CD1c-positive myeloid dendritic cell (primary cell): ENCODE results near the gene GPN3.
"Not testable (repeated sequence)": the region's sequence is repeated elsewhere in the genome, so short reads cannot be mapped to it uniquely, and the experiment has no call there.

ENCODE experiments used
- DNase-seq: peaks from one replicate; pipeline ENCODE4 v3.0.0-alpha.2; 2016; ENCODE audit errors: extremely low spot score

GPN3 gene

GRCh38 chr12:110468214-110469048, at the start of gene GPN3, which contains the start of gene FAM216A:
Gene GPN3 (minus strand): TSS chr12:110468257. CDS start chr12:110468203, 54 bp downstream.
Gene FAM216A (plus strand): TSS chr12:110468845. CDS start chr12:110468876, 31 bp downstream.
- peak; percentile 99 for DNase-seq

- DNase-seq, result no peak
Observed at GRCh38 chr12:110516995-110517394, 48.9 kb upstream of the GPN3 start.

GRCh38 chr12:110514363-110514762, 46.3 kb upstream of the GPN3 start:
- no peak for DNase-seq

GRCh38 chr12:110513842-110514241, 45.8 kb upstream of the GPN3 start:
- no peak for DNase-seq

- DNase-seq, result no peak
Observed at GRCh38 chr12:110508071-110508586, 40.1 kb upstream of the GPN3 start.

- no peak for DNase-seq
Observed at GRCh38 chr12:110505332-110505731, 37.3 kb upstream of the GPN3 start.

- DNase-seq, result no peak
Observed at GRCh38 chr12:110503432-110503831, 35.4 kb upstream of the GPN3 start.

GRCh38 chr12:110501752-110502738, 34.0 kb upstream of the GPN3 start, which contains the start of the genes RAD9B and VPS29:
Gene RAD9B (plus strand): TSS chr12:110502331. CDS start chr12:110502338, 7 bp downstream.
Gene VPS29 (minus strand): TSS chr12:110502111. CDS start chr12:110502051, 60 bp downstream.
- peak; percentile 99 for DNase-seq

- peak; percentile 64 for DNase-seq
Observed at GRCh38 chr12:110501399-110501751, 33.3 kb upstream of the GPN3 start.

- DNase-seq, result peak; percentile 57
Observed at GRCh38 chr12:110498984-110499706, 31.1 kb upstream of the GPN3 start.

- DNase-seq, result no peak
Observed at GRCh38 chr12:110475426-110475825, 7.4 kb upstream of the GPN3 start.

GRCh38 chr12:110467847-110468213, 227 bp downstream of the GPN3 start:
- no peak for DNase-seq

- no peak for DNase-seq
Observed at GRCh38 chr12:110466791-110467190, 1.3 kb downstream of the GPN3 start.

GRCh38 chr12:110465765-110466164, 2.3 kb downstream of the GPN3 start:
- DNase-seq, result not testable (repeated sequence)

GRCh38 chr12:110465024-110465423, 3.0 kb downstream of the GPN3 start:
- no peak for DNase-seq

GRCh38 chr12:110461189-110461588, 6.9 kb downstream of the GPN3 start:
- DNase-seq, result not testable (repeated sequence)

- no peak for DNase-seq
Observed at GRCh38 chr12:110458756-110459155, 9.3 kb downstream of the GPN3 start.

GRCh38 chr12:110453569-110454296, 14.3 kb downstream of the GPN3 start:
- no peak for DNase-seq

GRCh38 chr12:110451263-110451662, 16.8 kb downstream of the GPN3 start:
- DNase-seq, result no peak

- peak; percentile 98 for DNase-seq
Observed at GRCh38 chr12:110449799-110450497, 18.1 kb downstream of the GPN3 start, which contains the start of gene ARPC3. Gene ARPC3 (minus strand): TSS chr12:110450337. CDS start chr12:110450260, 77 bp downstream.
